ENCODE results near the gene FLT3.
"Not testable (repeated sequence)": the region's sequence is repeated elsewhere in the genome, so short reads cannot be mapped to it uniquely, and the experiment has no call there.

Gene FLT3

DNA sequence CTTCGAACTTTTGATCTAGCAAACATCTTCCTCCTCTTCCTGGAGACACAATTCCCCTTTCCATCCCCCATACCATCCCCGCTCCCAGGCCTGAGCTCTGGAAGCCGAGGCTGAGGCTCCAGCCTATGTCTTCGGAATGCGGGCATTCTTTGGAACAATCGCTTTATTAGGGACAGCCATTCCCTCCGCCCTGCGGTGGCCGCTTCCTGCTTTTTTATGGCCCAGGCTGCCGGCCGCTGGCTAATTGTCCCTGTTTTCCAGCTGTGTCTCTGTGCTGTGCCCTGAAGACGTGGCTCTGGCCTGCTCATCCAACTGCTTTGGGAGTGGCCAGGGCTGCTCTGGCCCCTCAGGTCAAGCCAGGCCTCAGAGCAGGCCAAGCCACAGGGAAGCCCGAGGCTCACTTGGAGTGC is 129.1 kb downstream of the FLT3 start:
- DNase-seq, result no peak

DNA sequence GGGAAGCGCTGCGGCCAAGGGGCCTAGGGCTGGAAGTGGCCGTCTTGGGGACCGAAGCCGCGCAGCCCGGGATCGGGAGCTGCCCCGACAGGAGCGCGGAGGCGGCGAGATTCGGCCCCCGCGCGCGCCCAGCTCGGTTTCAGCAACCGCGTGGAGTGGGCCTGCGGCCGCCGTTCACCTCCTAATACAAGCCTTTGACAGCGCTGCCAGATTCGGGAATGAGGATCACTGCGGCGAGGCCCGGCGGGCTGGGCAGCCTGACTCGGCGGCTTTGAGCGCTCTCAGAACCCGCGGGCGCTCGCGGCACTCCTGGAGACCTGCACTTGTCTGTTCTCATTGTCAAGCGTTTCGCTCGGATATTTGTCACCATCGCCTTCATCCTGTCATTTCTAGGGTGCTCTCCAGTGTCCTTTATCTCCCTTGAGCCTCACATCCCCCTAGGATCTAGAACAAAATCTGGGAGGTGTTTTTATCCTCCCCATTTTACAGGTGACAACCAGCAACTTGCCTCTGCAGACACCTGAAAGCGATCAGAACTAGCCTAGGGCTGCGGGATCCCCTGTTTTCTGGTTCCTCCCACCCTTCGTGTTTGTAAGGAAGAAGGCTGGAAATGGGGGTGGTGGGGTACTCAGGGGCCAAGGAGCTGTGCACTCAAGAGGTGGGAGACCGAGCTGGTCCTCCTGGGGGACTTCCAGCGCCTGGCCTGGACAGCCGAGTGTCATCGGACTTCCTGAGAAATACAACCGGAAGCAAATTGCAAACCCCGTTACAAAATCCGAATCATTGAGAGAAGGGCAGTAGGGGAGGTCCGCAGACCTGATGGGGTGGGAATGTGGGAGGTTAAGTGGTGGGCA is 129.8 kb downstream of the FLT3 start:
- DNase-seq, result no peak

DNA sequence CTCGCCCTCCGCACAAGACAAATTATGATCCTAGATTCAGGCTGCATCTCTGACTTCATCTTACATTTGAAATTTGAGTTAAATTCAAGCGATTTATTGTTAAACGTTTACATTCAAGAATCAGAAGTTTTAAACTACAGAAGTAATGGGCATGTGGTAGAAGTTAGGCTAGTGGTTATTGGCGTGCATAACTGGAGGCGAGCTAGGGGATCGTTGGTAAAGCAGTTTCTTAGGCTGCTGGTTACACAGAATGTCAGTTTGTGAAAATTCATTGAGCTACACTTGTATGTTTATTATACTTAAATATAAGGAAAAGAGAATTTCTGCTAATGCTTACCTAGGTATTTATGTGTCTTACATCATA is 130.5 kb downstream of the FLT3 start:
- no peak for DNase-seq

DNA sequence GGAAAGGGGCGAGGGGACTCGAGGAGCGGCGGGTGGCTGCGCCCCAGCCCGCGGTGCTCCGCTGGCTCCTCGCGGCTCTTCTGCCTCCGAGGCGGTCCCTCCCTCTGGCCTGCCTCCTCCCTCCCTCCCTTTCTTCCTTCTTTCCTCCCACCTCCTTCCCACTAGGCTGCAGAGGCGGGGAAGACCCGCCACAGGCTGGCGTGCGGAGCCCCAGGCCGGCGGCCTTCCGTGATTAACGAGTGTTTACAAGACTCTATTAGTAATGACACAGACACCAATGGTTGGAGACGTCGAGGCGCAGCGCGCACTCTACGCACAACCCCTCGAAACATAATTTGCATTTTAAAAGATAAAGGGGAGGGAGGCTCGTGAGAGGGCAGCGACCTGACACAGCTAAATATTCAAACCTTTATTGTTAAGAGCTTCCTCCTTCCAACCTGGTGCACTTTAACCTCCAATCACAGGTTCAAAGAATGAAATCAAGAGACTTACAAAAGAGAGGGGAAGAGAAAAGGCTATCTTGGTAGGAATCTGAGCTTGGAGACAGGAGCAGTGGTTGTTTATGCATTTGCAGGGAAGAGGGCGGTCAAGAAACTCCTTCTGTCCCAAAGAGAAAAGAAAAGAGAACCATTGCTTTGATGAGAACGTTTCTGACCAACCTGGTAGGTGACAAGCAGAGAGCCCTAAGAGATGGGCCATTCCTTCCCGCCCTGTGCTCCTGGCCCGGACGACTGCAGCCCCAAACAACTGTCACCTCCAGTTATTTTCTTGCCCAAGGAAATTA is 131.1 kb downstream of the FLT3 start, which contains the start of gene CDX2:
Gene CDX2 (minus strand): TSS at position 234 of the 784 bp plus-strand sequence. CDS start 309 bp downstream, outside the sequence.
- DNase-seq, result no peak

DNA sequence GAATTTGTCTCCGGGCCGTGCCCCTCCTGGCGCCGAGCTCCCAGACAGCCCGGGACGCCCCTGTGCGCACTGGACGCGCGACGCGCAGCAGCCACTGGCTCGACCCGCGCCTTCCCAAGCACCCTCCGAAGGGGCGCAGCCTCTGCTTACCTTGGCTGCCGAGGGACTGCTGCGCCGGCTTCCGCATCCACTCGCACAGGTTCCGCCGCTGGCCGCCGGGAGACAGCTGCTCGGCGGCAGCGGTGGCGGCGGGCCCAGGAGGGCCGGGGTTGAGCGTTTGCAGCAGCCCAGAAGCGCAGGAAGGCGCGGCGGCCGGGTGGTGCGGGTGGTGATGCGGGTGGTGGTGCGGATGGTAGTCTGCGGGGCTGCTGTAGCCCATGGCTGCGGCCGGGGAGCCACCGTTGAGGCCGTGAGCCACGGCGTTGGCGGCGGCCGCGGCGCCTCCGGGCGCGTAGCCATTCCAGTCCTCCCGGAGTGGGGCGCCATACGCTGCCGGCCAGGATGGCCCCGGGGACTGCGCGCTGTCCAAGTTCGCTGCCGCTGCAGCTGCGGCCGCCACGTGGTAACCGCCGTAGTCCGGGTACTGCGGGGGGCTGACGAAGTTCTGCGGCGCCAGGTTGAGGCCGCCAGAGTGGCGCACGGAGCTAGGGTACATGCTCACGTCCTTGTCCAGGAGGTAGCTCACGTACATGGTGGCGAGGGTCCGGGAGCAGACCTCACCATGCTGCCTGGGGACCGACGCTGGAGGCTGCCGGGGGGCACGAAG is 131.9 kb downstream of the FLT3 start:
- DNase-seq, result no peak

DNA sequence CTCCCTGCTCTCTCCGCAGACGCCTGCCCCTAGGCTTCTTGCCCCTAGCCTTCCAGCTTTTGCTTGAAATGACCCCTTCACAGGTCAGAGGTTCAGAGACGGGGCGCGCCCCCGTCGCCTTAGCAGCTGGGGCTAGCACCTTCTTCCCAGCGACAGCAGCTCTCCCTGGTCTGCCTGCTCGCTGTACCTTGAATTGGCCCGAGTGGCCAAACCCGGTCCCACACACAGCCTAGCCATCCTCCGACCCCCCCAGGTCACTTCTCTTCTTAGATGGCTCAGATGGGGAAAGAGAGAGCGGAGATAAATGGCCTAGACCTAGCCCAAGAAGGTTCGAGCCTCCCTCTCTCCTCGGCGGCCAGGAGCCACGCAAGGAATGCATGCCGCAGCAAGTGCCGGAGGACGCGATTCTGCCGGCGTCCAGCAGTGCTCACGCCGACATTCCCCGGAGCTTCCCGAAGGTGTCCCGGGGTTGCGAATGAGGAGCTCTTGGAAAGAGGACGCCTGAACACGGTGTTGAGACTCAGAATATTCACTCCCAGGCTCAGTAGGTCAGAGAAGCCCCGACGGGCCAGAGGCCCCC is 132.6 kb downstream of the FLT3 start:
- no peak for DNase-seq

DNA sequence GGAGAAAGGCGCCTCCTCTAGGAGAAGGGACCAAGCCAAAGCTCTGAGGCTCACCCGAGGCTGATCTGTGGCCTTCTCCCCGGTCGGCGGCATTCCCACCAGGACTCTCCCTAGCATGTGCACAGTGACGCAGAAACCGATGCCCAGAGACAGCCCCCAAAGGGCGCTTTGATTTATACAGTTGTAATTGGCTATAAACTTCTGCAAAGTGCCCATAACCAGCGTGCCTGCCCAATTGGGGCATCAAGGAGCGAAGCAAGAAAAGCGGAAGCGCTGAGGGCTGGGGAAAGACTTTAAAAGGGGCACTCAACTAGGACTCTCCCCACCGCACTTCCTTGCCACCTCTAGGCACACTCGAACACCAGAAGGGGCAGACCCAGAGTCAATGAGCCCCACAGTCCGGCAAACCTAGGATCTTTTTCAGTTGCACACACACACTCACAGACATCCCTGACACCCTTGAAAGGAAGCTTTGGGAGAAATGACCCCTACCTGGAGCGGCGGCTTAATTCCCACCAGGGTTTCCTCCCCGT is 133.1 kb downstream of the FLT3 start:
- DNase-seq, result no peak

DNA sequence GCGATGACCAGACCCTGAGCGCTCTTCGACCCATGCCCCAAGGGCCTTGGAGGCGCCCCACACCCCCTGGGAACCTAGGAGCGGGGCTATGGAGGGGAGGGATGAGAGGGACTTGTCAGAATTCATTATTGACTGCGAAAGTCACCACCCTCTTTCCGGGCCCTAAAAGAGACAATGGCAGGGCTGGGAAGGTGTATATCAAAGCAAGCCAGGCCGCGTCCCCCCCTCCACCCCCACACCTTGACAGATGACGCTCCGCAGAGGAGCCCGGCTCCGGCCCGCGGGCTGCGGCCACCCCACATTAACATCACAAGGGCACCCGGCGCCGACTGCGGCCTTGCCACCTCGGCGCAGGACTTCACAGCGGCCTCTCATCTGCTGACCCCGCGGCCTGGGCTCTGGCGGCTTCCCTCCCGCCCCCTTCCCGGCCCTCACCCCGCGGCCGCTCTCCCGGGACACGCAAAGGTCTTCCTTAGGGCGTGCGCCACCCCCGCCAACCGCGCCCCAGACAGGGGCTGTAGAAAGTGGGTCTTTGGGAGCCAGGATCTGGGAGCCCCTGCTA is 133.7 kb downstream of the FLT3 start:
- no peak for DNase-seq

DNA sequence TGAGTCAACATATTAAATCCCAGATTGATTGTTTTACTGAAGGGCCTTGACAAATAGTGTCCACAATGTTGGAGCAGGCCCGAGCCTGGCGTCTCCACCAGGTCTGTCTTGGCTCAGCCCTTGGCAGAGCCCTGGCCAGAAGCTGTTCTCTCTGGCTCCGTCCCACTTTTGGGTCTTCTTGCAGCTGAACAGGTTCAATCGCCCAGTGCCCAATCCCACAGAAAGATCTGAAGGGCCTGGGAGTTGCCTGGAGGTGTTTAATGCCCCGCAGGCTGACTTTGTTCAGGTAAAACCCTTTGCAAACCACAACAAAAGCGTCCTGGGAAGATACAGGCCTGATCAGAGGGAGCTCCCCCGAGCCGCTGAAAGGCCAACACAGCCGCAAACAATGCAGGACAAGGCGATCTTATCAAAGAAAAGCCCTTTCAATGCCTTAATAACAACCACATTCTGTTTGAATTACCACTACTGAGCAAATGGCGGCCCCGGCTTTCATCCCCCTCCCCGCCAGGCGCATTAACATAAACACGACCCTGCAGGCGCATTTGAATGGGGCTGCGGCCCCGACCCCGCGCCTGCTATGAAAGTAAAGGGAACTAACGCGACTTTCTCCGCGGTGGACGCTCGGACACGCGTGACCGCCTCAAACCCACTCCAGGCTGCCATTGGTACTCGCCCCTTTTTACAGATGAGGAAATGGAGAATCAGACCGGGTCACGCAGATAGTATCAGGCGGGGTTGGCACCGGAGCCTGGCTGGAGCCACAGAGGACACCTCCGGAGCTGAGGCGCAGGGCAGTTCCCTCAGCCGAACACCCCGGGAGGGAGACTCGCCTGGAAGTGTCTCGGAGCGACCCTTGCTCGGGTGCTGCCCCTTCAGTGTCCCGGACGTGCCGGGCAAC is 134.4 kb downstream of the FLT3 start:
- DNase-seq, result no peak

DNA sequence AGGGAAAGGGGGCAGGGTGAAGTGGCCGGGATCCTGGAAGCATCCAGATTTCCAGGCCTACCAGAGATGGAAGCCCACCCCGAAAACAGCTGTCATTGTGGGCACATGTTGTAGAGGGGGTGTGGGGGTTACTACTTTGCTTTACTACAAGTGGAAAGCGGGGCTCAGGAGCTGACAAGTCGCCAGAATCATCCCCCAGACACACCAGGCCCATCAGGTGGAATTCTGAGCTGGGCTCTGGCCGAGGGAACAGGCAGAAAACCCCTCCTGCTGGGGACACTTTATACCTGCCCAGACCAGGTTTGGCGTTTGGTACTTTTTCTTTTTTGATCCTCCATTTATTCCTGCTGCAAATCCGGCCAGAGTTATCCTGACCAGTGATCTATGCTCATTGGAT is 135.0 kb downstream of the FLT3 start:
- no peak for DNase-seq

DNA sequence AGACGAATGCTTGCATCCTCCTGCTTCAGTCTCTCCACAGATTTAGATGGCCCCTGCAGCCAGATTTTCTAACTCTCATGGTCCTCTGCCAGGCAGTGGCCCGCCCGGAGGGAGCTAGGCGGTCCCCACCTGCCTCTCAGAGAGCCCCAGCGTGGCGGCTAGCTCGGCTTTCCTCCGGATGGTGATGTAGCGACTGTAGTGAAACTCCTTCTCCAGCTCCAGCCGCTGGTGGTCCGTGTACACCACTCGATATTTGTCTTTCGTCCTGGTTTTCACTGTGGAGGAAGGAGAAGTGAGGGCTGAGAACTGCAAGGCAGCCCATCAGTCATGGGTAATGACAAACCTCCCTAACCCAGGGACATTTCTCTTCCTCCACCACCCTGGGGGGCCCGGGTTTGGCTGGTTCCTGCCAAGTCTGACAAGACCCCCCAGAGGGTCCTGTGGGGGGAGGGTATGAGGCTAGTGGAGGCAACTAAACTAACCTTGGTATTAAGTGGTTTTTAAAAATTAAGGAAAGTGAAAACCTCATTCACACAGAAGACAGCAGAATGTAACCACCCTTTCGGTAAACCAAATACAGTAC is 135.5 kb downstream of the FLT3 start:
- DNase-seq, result no peak

DNA sequence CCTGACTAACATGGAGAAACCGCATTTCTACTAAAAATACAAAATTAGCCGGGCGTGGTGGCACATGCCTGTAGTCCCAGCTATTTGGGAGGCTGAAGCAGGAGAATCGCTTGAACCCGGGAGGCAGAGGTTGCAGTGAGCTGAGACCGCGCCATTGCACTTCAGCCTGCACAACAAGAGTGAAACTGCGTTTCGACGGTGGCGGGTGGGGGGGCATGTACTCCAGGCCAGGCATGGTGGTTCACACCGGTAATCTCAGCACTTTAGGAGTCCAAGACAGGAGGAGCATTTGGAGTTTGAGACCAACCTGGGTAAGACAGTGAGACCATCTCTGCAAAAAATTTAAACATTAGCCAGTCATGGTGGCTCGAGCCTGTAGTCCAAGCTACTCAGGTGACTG is 136.2 kb downstream of the FLT3 start:
- DNase-seq, result not testable (repeated sequence)

DNA sequence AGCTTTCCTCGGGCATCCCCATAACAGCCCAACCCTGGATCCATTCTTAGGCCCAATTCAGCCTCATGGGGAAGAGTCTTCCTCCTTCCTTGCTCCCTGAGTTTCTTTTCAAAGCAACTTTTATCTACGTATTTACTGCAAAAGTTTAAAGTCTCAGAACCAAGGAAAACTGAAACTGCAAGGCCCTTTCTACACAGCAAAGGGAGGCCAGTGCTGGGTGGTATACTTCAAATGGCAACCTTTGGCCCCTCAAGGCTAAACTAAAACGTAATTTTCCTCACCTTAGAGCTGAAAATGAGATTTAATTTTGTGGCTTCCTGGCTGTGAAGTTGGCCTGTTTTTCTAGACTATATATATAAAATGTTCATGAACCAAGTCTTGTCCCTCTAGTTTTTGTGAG is 136.9 kb downstream of the FLT3 start:
- DNase-seq, result no peak

DNA sequence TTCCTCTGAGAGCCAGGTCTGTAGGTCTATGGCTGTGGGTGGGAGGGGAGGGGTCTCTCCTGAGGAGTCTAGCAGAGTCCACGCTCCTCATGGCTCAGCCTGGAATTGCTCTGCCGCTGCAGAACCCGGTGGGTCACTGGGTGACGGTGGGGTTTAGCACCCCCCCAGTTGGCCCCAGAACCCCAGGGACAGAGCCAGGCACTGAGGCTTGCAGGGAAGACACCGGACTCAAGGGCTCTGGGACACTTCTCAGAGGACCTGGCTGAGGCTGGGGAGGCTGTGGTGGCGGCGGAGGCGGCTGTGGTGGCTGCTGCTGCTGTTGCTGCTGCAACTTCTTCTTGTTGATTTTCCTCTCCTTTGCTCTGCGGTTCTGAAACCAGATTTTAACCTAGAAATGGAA is 137.4 kb downstream of the FLT3 start:
- no peak for DNase-seq

DNA sequence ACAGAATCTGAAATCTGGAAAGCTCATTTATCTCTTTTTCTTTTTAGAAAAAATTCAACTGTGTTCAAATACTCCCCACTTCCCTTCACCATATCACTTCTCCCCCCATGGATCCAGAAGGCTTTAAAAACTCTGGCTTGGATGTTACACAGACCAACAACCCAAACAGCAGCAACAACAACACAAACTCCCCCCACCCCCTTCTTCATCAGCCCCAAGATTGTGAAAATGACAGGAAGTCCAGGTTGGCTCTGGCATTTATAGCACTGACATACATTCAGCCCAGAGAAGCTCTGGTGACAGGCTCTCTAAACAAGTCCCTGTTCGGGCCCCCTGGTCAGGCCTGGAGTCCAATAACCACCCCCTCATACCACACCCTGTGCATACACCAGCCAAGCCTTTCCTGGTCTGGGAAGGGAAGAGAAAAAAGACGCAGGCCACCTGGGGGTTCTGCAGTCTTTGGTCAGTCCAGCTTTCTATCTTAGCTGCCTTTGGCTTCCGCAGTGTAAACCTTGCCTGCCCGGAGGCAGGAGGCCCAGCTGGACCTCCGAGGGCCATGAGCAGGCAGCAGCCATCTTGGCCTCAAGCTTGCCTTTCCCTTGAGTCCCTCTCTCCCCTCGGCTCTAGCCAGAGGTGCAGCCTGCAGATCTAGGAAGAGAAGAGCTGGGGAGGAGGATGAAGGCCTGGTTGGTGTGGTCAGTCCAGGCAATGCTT is 138.1 kb downstream of the FLT3 start:
- DNase-seq, result no peak

DNA sequence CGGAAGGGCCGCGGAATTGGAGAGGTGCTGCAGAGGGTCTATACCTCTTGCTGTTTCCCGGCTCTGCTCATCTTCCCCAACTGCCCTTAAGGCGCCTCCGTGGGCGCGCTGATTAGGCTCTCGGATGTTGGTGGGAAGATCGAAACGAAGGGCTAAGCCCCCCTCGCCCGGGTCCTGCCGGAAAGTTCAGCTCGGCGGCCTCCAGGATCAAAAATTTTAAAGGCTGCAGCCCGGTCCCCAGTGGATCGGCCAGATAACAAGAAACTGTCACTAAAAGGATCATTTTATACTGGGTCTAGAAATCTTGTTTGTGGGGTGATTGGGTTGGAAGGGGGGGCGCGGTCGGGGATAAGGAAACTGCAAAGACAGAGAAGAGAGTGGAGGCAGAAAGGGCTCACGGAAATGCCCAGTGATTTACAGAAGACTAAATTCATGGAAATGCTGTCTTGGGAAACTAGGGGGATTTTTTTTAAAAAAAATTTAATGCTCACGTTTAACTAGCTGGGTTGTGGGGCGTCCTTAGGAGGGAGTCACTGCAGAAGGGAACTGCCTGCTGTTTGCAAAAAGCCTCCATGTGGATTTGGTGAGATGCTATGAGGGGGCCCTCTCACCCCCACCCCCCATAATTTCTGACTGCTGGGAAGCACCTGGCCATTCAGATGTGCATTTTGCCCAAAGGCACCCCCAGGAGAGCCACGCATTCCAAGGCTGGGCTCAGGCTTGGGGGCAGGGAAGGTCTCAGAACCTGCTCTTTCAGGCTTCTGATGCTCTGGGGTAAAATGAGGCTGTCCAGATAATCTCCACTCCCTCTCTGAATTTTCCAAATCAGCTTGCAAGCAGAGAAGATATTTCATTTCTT is 138.9 kb downstream of the FLT3 start:
- DNase-seq, result no peak

DNA sequence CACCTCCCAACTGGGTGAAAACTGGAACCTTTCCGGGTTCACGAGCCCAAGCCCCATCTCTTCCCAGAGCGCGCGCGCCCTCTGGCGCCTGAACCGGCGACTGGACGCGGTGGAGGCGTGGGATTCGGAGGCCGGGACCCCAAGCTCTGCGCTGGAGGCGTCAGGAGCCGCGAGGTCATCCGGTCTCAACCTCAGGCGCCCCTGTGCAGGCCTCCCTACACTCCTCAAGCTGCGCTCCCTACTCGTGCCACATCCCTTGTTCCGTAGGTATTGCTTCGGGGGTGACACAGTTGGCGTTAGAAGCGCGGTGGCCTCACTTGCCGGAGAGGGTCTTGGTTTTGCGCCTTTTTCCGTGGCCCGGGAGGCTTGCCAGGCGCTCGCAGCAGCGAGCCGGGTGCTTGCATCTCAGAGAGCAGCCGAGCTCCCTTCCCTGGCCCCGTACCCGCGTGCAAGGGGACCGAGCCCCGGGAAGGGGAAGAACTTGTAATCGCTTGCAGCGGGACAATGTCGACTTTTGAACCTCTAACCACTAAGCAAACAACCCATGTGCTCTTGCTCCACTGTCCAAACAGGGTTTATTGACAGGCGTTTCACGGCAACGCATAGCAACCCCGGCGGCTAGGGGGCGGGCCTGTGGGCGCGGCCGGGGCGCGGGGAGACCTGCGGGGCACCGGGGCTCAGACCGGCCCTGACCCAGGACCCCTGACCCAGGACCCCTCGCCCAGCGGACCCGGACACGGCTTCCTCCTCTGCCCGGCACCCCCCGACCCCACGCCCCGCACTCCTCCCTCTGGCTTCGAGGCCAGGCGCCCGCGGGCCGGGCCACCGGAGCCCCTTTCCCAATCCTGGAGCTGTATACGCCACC is 139.8 kb downstream of the FLT3 start:
- no peak for DNase-seq

DNA sequence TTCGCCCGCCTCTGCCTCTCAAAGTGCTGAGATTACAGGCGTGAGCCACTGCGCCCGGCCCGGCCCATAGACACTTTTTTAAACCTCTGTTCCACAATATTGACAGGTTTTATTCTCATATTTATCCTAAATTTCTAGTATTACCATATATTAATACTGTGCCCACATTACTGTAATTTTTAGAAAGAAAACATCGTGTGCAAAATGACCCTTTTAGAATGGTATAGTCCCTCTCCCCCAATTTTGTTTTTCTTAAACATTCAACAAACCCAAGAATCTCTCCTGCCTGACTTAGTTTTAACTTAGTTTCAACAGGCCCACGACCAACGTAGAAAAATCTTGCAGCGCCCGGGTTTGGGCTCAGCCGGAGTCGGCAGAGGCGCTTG is 140.4 kb downstream of the FLT3 start:
- DNase-seq, result no peak

Measured in effector CD8-positive, alpha-beta T cell (primary cell).